GM20431 (cell line): ENCODE measurements around the gene RMDN3.

Source experiments
- in situ Hi-C: fragments of 300-500 bp; cut with MseI, MboI; formaldehyde crosslinking; loops from one replicate; pipeline ENCODE4 v1.15.0; 2020; ENCODE audit warnings: low sequenced_read_pairs; ENCODE audit not compliant: unreplicated experiment

RMDN3 gene

DNA sequence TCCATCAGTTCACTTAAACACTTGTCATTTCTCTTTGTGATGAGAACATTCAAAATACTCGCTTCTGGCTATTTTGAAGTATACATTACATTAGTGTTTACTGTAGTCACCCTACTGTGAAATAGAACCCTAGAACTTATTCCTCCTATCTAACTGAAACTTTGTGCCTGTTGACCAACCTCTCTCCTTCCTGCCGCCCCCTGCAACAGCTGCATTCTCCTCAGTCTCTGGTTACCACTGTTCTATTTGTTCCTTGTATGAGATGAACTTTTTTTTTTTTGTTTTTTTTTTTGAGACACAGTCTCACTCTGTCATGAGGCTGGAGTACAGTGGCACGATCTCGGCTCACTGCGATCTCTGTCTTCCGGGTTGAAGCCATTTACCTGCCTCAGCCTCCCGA, 57.1 kb downstream of the RMDN3 start:
- in situ Hi-C loops = no loop called here

DNA sequence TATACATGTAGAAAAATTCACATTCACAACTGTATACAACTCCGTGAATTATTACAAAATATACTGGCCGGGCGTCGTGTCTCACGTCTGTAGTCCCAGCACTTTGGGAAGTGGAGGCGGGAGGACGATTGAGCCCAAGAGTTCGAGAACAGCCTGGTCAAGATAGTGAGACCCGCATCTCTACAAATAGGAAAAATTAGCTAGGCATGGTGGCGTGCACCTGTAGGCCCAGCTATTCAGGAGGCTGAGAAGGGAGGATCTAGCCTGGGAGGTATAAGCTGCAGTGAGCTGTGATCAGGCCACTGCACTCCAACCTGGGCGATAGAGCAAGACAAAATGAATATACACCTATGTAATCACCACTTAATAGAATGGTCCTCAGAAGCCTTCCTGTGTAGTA, 58.8 kb downstream of the RMDN3 start:
- in situ Hi-C loops = no loop called here

DNA sequence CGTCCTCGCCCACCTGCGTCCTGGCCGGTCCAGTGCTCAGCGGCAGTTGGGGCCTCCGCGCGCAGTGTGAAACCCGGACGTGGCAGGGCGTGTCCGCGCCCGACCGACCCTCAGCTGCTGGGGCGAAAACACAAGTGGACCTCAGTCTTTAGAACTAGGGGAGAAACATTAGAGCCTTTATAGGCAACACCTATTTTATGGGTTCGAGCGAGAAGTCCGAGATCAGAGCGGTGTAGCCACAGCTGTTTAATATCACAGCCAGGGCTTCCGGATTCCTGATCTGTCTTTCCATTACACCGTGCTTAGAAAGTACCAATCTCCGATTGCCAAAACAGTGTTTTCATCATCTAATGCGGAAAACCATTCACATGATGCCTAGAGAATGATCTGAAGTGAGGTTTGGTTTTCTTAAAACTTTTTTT, 59.6 kb downstream of the RMDN3 start:
- in situ Hi-C loops = no loop called here

DNA sequence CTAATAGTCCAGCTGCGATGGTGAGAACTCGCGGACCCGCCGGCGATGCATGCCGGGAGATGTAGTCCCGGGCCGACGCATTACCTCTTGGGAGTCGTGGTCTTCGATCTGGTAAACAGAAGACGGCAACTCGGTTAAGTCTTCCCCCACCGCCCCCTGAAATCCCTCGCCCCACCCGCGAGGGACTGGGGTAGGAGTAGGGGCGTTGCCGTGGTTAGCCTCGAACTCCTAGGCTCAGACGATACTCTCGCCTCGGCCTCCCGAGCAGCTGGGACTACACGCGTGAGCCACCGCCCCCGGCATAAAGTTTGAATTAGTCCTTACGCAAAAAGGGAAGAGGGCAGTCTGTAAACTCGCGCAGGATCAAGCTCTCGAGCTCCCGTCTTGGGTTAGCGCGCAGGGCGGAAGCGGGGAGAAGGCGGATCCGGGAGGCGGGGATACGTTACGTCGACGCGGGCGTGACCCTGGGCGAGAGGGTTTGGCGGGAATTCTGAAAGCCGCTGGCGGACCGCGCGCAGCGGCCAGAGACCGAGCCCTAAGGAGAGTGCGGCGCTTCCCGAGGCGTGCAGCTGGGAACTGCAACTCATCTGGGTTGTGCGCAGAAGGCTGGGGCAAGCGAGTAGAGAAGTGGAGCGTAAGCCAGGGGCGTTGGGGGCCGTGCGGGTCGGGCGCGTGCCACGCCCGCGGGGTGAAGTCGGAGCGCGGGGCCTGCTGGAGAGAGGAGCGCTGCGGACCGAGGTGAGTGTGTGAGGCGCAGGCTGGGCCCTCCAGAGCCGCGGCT, 60.2 kb downstream of the RMDN3 start, which contains the start of gene RAD51:
Gene RAD51 (plus strand): TSS at position 487 of the 781 bp plus-strand sequence. CDS start 3,585 bp downstream, outside the sequence.
- in situ Hi-C loops = no loop called here

DNA sequence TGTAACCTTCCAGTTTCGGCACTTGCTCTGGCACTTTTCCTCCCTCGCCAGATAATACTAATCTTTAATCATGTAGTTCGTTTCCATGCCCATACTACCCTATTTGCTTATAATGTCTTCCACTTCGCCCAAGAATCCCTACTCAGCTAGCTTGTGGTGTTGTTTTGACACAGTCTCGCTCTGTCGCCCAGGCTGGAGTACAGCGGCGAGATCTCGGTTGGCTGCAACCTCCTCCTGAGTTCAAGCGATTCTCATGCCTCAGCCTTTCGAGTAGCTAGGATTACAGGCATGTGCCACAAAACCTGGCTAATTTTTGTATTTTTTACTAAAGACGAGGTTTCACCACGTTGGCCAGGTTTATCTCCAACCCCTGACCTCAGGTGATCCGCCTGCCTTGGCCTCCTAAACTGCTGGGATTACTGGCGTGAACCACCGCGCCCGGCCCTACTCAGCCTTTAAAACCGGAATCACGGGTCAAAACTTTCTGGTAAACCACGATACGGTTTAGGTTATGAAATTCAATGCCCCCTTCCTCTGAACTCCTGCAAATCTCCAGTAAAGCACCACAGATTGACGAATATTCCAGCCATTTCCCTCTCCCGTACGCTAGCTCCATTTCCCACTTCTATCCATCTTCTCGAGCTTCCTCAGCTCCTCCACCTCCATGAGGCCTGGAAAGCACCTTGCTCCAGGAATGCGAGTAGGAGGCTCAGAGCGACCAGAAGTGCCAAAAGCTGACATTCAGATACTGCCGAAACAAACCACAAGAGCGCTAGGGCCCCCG, 61.0 kb downstream of the RMDN3 start:
- in situ Hi-C loops = no loop called here

DNA sequence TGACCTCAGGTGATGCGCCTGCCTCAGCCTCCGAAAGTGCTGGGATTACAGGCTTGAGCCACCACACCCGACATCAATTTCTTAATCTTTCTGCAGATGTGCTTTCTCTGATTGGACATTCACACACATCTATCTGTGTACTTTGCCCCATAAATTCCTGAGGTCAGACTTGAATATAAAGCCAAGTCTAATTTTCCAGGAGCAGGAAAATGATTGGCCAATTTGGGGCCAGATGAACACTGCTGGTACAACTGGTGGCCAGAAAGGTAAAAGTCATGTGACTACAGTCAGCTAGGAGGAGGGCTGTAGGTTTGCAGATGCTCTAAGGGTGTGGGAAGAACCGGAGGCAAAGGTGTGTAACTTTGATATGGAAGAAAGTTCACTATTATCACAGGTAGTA, 63.3 kb downstream of the RMDN3 start:
- in situ Hi-C loops = no loop called here

DNA sequence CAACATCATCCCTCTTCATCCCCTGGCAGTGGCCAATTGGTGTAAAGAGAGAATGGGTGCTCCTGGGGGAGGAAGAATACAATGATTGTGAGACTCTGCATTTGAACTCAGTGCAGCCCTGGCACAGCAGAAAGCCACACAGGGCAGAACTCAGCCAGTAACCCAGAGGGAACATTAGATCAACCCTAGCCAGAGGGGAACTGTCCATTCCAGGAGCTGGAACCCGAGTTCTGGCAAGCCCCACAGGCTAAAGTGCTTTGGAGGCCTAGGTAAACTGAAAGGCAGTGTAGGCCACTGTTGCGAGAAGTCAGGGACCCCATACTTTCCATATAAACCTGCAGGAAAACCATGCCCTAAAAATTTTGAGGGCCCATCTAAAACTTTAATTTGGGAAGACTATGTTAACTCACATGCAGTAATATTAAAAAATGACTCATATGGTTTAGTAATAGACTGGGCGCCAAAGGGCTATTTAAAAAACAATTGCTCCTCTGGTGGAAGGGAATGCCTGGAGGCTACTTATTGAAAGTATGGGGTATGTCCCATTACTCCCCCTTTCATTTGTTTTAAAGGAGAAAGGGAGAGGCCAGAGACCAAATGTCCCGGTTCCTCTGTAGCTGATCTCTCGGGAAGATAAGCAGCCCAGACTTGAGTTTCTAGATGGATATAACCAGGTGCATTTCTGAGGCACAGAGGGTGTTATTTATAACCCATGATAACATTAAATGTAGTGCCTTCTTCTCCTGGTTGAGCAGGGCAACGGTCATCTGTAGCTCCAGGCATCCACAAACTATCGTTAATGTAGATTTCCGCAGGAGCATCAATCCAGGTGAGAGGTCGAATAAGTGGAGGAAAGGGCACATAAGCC, 65.9 kb downstream of the RMDN3 start:
- in situ Hi-C loops = no loop called here
